IMR-90 (cell line): Measurements from ENCODE around the gene DENND2C. TPM values are rescaled to one million over a fixed set of nuclear protein-coding genes. Genes with fewer than 3 reads are reported as not detected.

Experiments used
- ATAC-seq: fragments of 200-7000 bp; cut with Tn5 transposase; 2 replicates; pipeline ENCODE4 v1.9.1; 2020; ENCODE audit warnings: low read depth, mild to moderate bottlenecking, moderate library complexity
- BruUV-seq: library from RNA; stranded (reverse); fragments of 400-500 nt; replicated peaks from 2 replicates; lab custom pipeline; 2021; lab: Mats Ljungman, UMichigan
- CTCF ChIA-PET: fragments of 300-600 bp; formaldehyde crosslinking; extraction: SDS; loops from one replicate; lab custom pipeline; 2021; ENCODE audit warnings: antibody characterized with exemption; lab: Yijun Ruan, JAX
- POLR2A ChIA-PET: fragments of 300-600 bp; sonication (Branson Sonifier 250); formaldehyde crosslinking; loops from one replicate; lab custom pipeline; 2022; ENCODE audit warnings: antibody characterized with exemption; ENCODE audit not compliant: unreplicated experiment; lab: Charles Lee
- DNase-seq: peaks from one replicate; pipeline ENCODE4 v3.0.0; 2013
- H2AFZ ChIP-seq: replicated peaks from 2 replicates; pipeline ENCODE3; 2013; ENCODE audit warnings: low read length, mild to moderate bottlenecking; ENCODE audit not compliant: poor library complexity
- H2AK5ac ChIP-seq: 2 replicates; pipeline ENCODE4 v1.6.1; 2013; ENCODE audit warnings: low read depth, low read length, inconsistent platforms
- H2AK9ac ChIP-seq: replicated peaks from 2 replicates; pipeline ENCODE3; 2013; ENCODE audit warnings: mild to moderate bottlenecking, low read depth, low read length, moderate library complexity; ENCODE audit not compliant: poor library complexity
- H2BK120ac ChIP-seq: 2 replicates; pipeline ENCODE4 v1.6.1; 2013; ENCODE audit warnings: low read depth, low read length, inconsistent platforms
- H2BK15ac ChIP-seq: 3 replicates; pipeline ENCODE4 v1.6.1; 2013; ENCODE audit warnings: low read depth, low read length, inconsistent platforms
- H2BK20ac ChIP-seq: 2 replicates; pipeline ENCODE4 v1.6.1; 2013; ENCODE audit warnings: low read depth, mild to moderate bottlenecking, inconsistent platforms, low read length, moderate library complexity
- H2BK5ac ChIP-seq: 2 replicates; pipeline ENCODE4 v1.6.1; 2013; ENCODE audit warnings: mild to moderate bottlenecking, low read depth, low read length, inconsistent platforms; ENCODE audit not compliant: poor library complexity, severe bottlenecking
- H3K14ac ChIP-seq: replicated peaks from 2 replicates; pipeline ENCODE4 v1.6.1; 2013; ENCODE audit warnings: low read depth, low read length, inconsistent platforms
- H3K18ac ChIP-seq: 2 replicates; pipeline ENCODE4 v1.6.1; 2013; ENCODE audit warnings: low read depth, low read length, control low read depth
- H3K23ac ChIP-seq: 2 replicates; pipeline ENCODE4 v1.6.1; 2013; ENCODE audit warnings: low read depth, low read length, inconsistent platforms
- H3K27ac ChIP-seq: 2 replicates; pipeline ENCODE4 v1.5.1; 2013; ENCODE audit warnings: mild to moderate bottlenecking, control low read depth, low read length; ENCODE audit not compliant: insufficient read depth
- H3K27me3 ChIP-seq: 2 replicates; pipeline ENCODE4 v1.6.1; 2013; ENCODE audit warnings: low read length; ENCODE audit not compliant: control insufficient read depth, insufficient read depth
- H3K36me3 ChIP-seq: 2 replicates; pipeline ENCODE4 v1.6.1; 2013; ENCODE audit warnings: low read length, mixed read lengths; ENCODE audit not compliant: control insufficient read depth, insufficient read depth
- H3K4ac ChIP-seq: 2 replicates; pipeline ENCODE4 v1.6.1; 2013; ENCODE audit warnings: low read depth, low read length, inconsistent platforms
- H3K4me1 ChIP-seq: 2 replicates; pipeline ENCODE4 v1.6.1; 2013; ENCODE audit warnings: low read length, mixed read lengths; ENCODE audit not compliant: control insufficient read depth, insufficient read depth
- H3K4me2 ChIP-seq: 2 replicates; pipeline ENCODE4 v1.6.1; 2013; ENCODE audit warnings: low read depth, mild to moderate bottlenecking, control low read depth, low read length, moderate library complexity
- H3K4me3 ChIP-seq: 2 replicates; pipeline ENCODE4 v1.5.1; 2013; ENCODE audit warnings: low read depth, mild to moderate bottlenecking, control low read depth, low read length, moderate library complexity; ENCODE audit not compliant: insufficient read depth
- H3K56ac ChIP-seq: 2 replicates; pipeline ENCODE4 v1.6.1; 2013; ENCODE audit warnings: low read length, inconsistent platforms; ENCODE audit not compliant: insufficient read depth; ENCODE audit errors: extremely low read depth
- H3K79me1 ChIP-seq, 2 experiments: 2 replicates each; pipeline ENCODE4 v1.6.1; 2013; ENCODE audit warnings: low read length in 2 of 2, inconsistent platforms in 1 of 2, low read depth in 1 of 2
- H3K9ac ChIP-seq: 2 replicates; pipeline ENCODE4 v1.6.1; 2013; ENCODE audit warnings: low read depth, low read length, control low read depth
- H3K9me1 ChIP-seq: 2 replicates; pipeline ENCODE4 v1.6.1; 2013; ENCODE audit warnings: low read length, inconsistent platforms; ENCODE audit not compliant: insufficient read depth
- H3K9me3 ChIP-seq: 2 replicates; pipeline ENCODE4 v1.6.1; 2013; ENCODE audit warnings: low read length; ENCODE audit not compliant: control insufficient read depth, insufficient read depth
- H4K20me1 ChIP-seq: 2 replicates; pipeline ENCODE4 v1.6.1; 2013; ENCODE audit warnings: low read length, inconsistent platforms; ENCODE audit not compliant: insufficient read depth
- H4K5ac ChIP-seq: 2 replicates; pipeline ENCODE4 v1.6.1; 2013; ENCODE audit warnings: mild to moderate bottlenecking, low read depth, low read length, control low read depth
- H4K8ac ChIP-seq, 2 experiments: 2 replicates each; pipeline ENCODE4 v1.6.1; 2013; ENCODE audit warnings: low read depth in 2 of 2, low read length in 2 of 2, control low read depth in 1 of 2, inconsistent platforms in 1 of 2
- H4K91ac ChIP-seq: 2 replicates; pipeline ENCODE4 v1.6.1; 2013; ENCODE audit warnings: low read depth, low read length, inconsistent platforms; ENCODE audit not compliant: insufficient read depth
- BHLHE40 ChIP-seq: fragments of 150-350 bp; IDR thresholded peaks from 2 replicates; pipeline ENCODE4 v1.6.1; 2016; ENCODE audit warnings: mild to moderate bottlenecking, low read depth, low read length
- CEBPB ChIP-seq: IDR thresholded peaks from 2 replicates; pipeline ENCODE4 v1.6.1; 2012; ENCODE audit warnings: low read depth, low read length, improper control_type of control experiment
- CHD1 ChIP-seq: IDR thresholded peaks from 2 replicates; pipeline ENCODE4 v1.6.1; 2012; ENCODE audit warnings: low read depth, low read length, improper control_type of control experiment
- CTCF ChIP-seq: conservative IDR thresholded peaks from 2 replicates; pipeline ENCODE4 v1.5.1; 2012; ENCODE audit warnings: mild to moderate bottlenecking, low read depth, low read length, improper control_type of control experiment
- ELK1 ChIP-seq: fragments of 150-350 bp; IDR thresholded peaks from 2 replicates; pipeline ENCODE4 v1.6.1; 2016; ENCODE audit warnings: low read depth, mild to moderate bottlenecking, low read length, moderate library complexity, borderline replicate concordance
- MAFK ChIP-seq: IDR thresholded peaks from 2 replicates; pipeline ENCODE4 v1.6.1; 2012; ENCODE audit warnings: low read depth, low read length, improper control_type of control experiment
- MAZ ChIP-seq: IDR thresholded peaks from 2 replicates; pipeline ENCODE4 v1.6.1; 2012; ENCODE audit warnings: low read depth, mild to moderate bottlenecking, low read length, improper control_type of control experiment, moderate library complexity, borderline replicate concordance
- MXI1 ChIP-seq: IDR thresholded peaks from 2 replicates; pipeline ENCODE4 v1.6.1; 2012; ENCODE audit warnings: low read depth, mild to moderate bottlenecking, low read length, moderate library complexity, borderline replicate concordance
- NFE2L2 ChIP-seq: fragments of 150-350 bp; IDR thresholded peaks from 2 replicates; pipeline ENCODE4 v1.6.1; 2016; ENCODE audit warnings: low read depth, mild to moderate bottlenecking, low read length
- POLR2A ChIP-seq: IDR thresholded peaks from 2 replicates; pipeline ENCODE4 v1.6.1; 2012; ENCODE audit warnings: mild to moderate bottlenecking, low read depth, low read length
- USF2 ChIP-seq: fragments of 150-350 bp; IDR thresholded peaks from 2 replicates; pipeline ENCODE4 v1.6.1; 2017; ENCODE audit warnings: mild to moderate bottlenecking, antibody characterized with exemption, low read length, low read depth
- WGBS, 2 experiments: methylation state at CpG; one replicate each; pipeline versions ENCODE4 v1.1.5 to v1.1.7; 2013; ENCODE audit warnings: missing lambda C conversion rate in 2 of 2; ENCODE audit not compliant: insufficient read length in 1 of 2; ENCODE audit errors: extremely low coverage in 2 of 2; 5-methylcytosine and 5-hydroxymethylcytosine counted together
- dilution Hi-C: fragments of 300-500 bp; cut with HindIII; formaldehyde crosslinking; loops from one replicate; pipeline ENCODE4 v1.14.3; 2018; ENCODE audit warnings: low sequenced_read_pairs; ENCODE audit not compliant: unreplicated experiment
- in situ Hi-C: fragments of 300-500 bp; cut with MboI; formaldehyde crosslinking; loops from 3 replicates; pipeline ENCODE4 v1.14.3; 2019; ENCODE audit warnings: low sequenced_read_pairs, inconsistent platforms, mixed read lengths
- intact Hi-C: fragments of 100-400 bp; cut with micrococcal nuclease; formaldehyde crosslinking; loops from 2 replicates; pipeline ENCODE4 v1.10.0; 2022
- polyA plus RNA-seq, 3 experiments: library from polyadenylated mRNA; depleted of rRNA; stranded (reverse); fragments of >200 nt; gene quantifications; 2 replicates each; pipeline ENCODE4 v1.2.3, GENCODE V29; 2012; ENCODE audit warnings: low replicate concordance in 1 of 3
- total RNA-seq: library from RNA; depleted of rRNA; stranded (reverse); fragments of >200 nt; gene quantifications from 2 replicates; pipeline ENCODE4 v1.2.3, GENCODE V29; 2012

DENND2C gene
- total and polyA plus RNA-seq, 2 of the 4 experiments (the other 2 are of a cell fraction): 0.58 to 2.2 TPM

GRCh38 chr1:114716304-114717170, 46.7 kb upstream of the DENND2C start, which contains the start of gene NRAS:
TSS of gene NRAS (minus strand) at chr1:114716771. CDS start at chr1:114716160, 611 bp downstream.
- Histone ChIP-seq H4K20me1 (no peaks in the 10 kb centered on the region), H3K36me3 (peaks cover 28% of the 10 kb centered on the region), H2AK9ac (peak within 1 kb of the TSS; percentile 96), H3K4ac (peak within 1 kb of the TSS; percentile 98), H3K4me2 (peak within 1 kb of the TSS; percentile 96), H3K23ac (peak within 1 kb of the TSS; percentile 97), H2AK5ac (peak within 1 kb of the TSS; percentile 97), H3K56ac (peak within 1 kb of the TSS; percentile 100), H4K8ac (peak within 1 kb of the TSS; percentile 99 to 100), H3K9me1 (no peaks in the 10 kb centered on the region), H3K4me3 (peak within 1 kb of the TSS; percentile 86), H2BK15ac (peak within 1 kb of the TSS; percentile 57; the same call in 1 of the 3 replicates), H3K27ac (peak within 1 kb of the TSS; percentile 96), H2BK120ac (peak within 1 kb of the TSS; percentile 58), H4K91ac (peak within 1 kb of the TSS; percentile 99), H2AFZ (peak within 1 kb of the TSS; percentile 88), H3K27me3 (no peaks in the 10 kb centered on the region), H3K9me3 (no peaks in the 10 kb centered on the region), H3K14ac (peak within 1 kb of the TSS; percentile 99), H4K5ac (peak within 1 kb of the TSS; percentile 99), H2BK5ac (peak within 1 kb of the TSS; percentile 94), H2BK20ac (peak within 1 kb of the TSS; percentile 23; the same call in 1 of the 2 replicates), H3K79me1 (peaks cover 31 to 32% of the 10 kb centered on the region in 2 experiments), H3K18ac (peak within 1 kb of the TSS; percentile 93), H3K4me1 (no peaks in the 10 kb centered on the region), H3K9ac (peak within 1 kb of the TSS; percentile 99)
- ChIA-PET CTCF (interaction anchor here (0.6 to 1.2 kb wide), 2 partner anchors 22 to 48 kb away, joined by 3 to 7 read pairs; no protein-coding TSS in a partner anchor), POLR2A (interaction anchor here (0.5 to 1.5 kb wide), 2 partner anchors 9 to 40 kb away, joined by 3 read pairs; no protein-coding TSS in a partner anchor)
- dilution Hi-C loops (no loop called here), intact Hi-C loops (loop anchor here (1.0 to 5.0 kb wide), 3 partner anchors 42 to 738 kb away; partner anchors contain the start of genes BCAS2 and OLFML3), in situ Hi-C loops (loop anchor here (25.0 kb wide), 1 partner anchor 754 kb away; no protein-coding TSS in a partner anchor)
- WGBS, 2 experiments: 0% methylated on average over 11 of the region's 38 CpGs; no CpG with 5 or more reads in 1 of the 2 experiments
- ATAC-seq (peak; percentile 91), DNase-seq (peak; percentile 91)
- no TSS peak for BruUV-seq
- TF ChIP-seq ELK1 (peak; percentile 81; the same call in 1 of the 2 replicates), CHD1 (no peak; the same call in none of the 2 replicates), MAFK (no peak), POLR2A (peak; percentile 74), CEBPB (no peak), USF2 (peak; percentile 97), MXI1 (peak; percentile 100), NFE2L2 (peak; percentile 34; the same call in 1 of the 2 replicates), MAZ (peak; percentile 99), CTCF (no peak), BHLHE40 (0 out of 2 replicates have a peak, but pooled peaks have one; percentile 14)
